Hepatocyte (in vitro differentiated cells): ENCODE results near the gene APBA2.

Experiments used
- EZH2 ChIP-seq: fragments of 200-600 bp; sonication (generic); IDR thresholded peaks from 2 replicates; pipeline ENCODE4 v1.6.1; 2016; ENCODE audit warnings: antibody characterized with exemption, mild to moderate bottlenecking, borderline replicate concordance
- EZH2phosphoT487 ChIP-seq: fragments of 200-600 bp; sonication (generic); IDR thresholded peaks from one replicate; pipeline ENCODE4 v1.6.1; 2018; ENCODE audit warnings: antibody characterized with exemption, mild to moderate bottlenecking, low read depth, moderate library complexity; ENCODE audit not compliant: unreplicated experiment, severe bottlenecking
- TF ChIP-seq, protein P1 (sequence below): fragments of 200-600 bp; sonication (generic); IDR thresholded peaks from 2 replicates; pipeline ENCODE4 v1.5.1; 2016; ENCODE audit warnings: antibody characterized with exemption, mild to moderate bottlenecking; ENCODE audit not compliant: poor library complexity

DNA sequence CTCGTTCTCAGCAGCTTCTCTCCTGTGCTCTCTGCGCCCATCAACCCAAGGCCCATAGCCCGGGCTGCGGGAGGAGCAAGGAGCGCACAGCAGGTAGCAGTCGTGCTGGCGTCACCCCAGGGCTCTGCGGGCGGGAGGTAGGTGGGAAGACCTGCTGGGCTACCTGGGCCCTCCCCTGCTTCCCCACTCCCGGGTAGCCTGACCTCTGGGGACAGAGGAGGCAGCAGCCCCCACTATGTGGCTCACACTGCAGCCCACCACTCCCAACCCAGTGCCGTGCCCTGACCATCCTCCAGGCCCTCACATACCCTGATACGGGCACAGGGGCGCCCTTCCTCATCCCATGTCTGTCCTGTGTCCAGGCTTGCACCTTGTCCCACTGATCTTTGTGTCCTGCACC, 212.9 kb downstream of the APBA2 start:
- TF ChIP-seq, protein P1, sequence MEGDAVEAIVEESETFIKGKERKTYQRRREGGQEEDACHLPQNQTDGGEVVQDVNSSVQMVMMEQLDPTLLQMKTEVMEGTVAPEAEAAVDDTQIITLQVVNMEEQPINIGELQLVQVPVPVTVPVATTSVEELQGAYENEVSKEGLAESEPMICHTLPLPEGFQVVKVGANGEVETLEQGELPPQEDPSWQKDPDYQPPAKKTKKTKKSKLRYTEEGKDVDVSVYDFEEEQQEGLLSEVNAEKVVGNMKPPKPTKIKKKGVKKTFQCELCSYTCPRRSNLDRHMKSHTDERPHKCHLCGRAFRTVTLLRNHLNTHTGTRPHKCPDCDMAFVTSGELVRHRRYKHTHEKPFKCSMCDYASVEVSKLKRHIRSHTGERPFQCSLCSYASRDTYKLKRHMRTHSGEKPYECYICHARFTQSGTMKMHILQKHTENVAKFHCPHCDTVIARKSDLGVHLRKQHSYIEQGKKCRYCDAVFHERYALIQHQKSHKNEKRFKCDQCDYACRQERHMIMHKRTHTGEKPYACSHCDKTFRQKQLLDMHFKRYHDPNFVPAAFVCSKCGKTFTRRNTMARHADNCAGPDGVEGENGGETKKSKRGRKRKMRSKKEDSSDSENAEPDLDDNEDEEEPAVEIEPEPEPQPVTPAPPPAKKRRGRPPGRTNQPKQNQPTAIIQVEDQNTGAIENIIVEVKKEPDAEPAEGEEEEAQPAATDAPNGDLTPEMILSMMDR = no peak
- no peak for TF ChIP-seq EZH2phosphoT487
- no peak for TF ChIP-seq EZH2
